ENCODE data around the gene TUBB.
"Not testable (repeated sequence)": the region's sequence is repeated elsewhere in the genome, so short reads cannot be mapped to it uniquely, and the experiment has no call there.

The TUBB gene

DNA sequence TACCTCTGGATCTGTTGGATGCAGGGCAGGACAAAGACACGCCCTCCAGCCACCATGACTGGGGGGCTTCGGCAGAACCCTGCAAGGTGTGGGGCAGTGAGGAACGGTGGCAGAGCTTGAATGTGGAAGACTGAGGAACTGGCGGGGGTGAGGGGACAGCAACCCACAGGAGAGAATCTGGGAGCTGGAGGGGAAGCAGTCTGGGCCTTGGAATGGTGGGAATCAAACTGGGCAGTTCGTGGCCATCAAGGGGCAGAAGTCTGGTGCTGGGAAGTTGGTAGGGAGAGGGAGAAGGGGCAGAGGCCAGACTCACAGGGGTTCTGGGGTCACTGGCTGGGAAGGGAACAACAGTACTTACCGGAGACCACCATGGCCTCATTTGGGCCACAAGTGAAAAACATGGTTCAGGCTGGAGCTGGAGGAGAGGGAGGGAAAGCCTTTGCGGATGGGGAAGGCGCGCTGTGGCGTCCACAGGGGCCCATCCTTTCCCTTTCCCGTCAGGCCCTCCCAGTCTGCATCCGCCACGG lies 21.7 kb downstream of the TUBB start:
- DNase-seq: peak; percentile 55

DNA sequence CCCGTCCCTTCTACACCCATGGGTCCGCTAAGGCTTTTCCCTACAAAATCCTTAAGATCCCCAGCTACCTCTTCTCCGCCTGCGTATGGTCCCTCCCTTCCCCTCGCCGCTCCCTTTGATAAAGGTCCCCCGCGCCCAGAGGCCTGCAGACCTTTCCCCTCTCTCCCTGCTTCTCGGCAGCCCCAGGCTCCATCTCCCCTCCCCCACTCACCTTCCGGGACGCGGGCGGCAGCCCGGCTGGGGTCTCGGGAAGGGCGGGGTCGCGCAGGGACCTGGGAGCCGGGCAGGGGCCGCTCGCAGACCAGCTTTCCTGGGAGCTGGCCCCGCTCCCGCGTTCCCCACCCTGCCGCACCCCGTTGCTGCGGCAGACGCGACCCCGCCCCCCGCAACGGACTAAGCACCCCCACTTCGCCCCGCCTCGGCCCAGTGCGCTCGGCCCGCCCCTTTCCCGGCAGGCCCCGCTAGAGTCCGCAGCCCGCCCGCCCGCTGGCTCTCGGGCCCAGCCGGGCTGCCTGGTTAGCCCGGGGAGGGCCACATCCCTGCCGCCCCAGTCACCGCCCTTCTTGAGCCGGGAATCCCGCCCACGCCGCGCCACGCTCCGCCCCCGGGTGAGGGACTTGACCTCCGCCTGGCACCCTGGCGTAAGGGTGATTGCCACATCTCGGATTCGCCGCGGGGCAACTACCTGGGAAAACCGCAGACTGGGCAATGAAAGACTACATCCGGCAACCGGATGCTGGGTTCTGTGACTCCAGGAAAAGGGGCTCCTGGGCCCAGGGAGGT lies 22.4 kb downstream of the TUBB start, which contains the start of gene FLOT1:
Gene FLOT1, minus strand, starts transcription at position 372 of the 783 bp plus-strand sequence. CDS start 498 bp downstream, outside the sequence.
- peak; percentile 91 for DNase-seq

DNA sequence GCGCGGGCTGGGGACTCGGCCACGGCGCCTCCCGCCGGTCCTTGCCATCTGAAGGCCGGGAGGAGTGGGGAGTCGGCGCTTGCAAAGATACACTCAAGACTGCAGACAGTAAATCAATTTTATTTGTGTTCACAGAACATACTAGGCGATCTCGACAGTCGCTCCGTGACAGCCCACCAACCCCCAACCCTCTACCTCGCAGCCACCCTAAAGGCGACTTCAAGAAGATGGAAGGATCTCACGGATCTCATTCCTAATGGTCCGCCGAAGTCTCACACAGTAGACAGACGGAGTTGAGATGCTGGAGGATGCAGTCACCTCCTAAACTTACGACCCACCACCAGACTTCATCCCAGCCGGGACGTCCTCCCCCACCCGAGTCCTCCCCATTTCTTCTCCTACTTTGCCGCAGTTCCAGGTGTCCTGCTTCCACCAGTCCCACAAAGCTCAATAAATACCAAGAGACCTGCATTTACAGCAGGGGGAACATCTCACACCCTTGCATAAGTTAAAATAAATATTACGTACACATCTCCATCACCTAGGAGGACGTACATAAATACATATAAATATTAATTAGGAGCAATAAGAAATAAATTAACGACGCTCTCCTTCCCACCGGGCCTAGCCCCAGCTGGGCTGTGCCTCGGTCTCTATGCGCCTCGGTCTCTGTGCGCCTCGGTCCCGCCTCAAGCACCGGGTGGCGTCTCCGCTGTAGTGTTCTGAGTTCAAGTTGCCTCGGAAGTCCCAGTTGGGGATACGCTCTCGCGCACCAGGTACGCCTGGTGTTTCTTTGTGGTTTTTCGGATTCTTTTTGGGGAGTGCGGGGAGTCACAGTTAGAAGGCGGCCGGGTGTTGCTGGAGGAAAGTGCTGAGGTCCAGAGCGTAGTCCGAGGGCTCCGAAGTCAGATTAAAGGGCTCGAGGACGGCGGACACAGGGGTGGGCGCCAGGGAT lies 23.2 kb downstream of the TUBB start:
- no peak for DNase-seq

DNA sequence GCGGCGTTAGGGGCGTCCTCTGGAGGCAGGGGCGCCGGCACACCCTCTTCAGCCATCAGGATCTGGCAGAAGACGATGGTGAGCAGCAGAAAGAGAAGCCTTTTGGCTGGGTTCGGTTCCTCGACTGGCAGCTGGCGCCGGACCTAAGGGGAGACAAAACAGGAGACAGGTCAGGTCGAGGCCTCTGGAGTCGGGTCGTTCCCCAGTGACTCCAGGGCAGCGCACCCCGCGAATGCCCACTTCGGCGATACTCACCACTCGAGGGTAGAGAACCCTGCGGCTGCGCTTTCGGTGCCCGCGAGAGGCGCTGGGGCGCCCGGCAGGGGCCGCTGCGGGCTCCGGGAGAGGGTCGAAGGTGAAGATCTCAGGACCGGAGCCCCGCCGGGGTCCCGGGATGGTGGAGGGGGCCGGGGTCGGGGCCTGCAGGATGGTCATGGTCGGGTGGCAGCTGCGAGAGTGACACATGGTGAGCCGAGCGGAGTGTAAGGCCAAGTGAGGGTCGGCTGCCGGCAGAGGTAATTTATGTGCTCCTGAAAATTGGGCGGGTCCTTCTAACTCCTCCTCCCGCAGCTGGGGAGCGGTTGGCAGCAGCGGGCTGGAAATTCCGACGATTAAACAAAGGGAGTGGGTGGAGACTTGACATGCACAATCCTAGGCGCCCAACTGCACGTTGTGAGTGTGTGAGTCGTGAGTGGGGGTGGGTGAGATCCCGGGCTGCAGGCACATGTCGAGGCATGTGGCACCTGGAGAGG lies 24.1 kb downstream of the TUBB start, which contains the start of gene IER3:
Gene IER3, minus strand, starts transcription at position 494 of the 752 bp plus-strand sequence. Its CDS starts 29 bp downstream, at position 465.
- DNase-seq: peak; percentile 88

DNA sequence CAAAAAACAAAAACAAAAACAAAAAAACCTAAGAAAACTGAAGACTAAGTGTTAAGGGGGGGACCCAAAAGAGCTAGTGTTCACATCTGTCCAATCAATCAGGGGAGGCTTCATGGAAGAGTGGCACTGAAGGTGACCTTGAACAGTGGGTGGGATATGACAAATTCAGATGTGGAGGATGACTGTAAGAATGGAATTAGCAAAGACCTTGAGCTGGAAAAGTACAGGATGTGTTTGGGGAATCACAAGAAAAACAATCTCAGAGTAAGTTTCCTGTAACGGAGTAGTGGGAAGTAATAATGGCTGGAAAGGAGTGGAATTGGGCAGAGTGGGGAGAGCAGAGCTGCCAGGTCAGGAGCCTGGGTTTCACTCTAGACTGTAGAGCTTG lies 27.1 kb downstream of the TUBB start:
- DNase-seq: no peak

DNA sequence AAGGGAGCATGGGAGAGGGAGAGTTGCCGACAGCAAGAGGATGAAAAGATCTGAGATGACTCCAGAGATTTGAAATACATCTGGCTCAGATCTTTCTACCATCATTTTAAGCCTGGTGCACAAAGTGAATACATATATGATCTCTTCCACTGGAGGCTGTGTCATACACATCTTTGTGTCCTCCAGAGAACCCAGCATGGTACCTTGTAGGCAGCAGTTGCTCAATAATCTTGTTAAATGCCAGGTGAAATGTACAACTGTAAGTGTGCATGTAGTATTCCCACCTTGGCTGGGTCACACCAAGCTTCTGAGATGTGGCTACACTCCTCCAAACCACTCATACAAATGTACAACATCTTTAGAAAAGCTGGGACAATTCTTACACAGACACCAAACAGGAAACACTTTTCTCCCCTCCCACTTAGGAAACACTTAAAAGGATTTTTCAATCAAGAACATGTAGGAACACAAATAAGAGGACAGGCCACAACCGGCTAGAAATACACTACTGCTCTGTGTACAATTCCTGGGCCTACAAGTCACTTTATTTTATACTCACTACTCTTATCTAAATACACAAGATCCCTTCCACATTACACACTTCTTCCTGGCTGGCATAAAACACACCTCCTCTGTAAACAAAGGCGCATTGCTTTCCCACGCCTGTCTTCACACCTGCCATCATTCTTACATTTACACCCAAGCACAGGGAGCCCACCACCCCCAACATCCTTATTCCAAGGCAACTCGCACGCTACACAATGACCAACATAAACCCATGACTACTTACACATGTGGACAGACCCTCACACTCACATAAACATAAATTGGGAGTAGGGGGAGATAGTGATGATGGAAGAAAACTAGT lies 28.0 kb downstream of the TUBB start:
- DNase-seq: no peak

DNA sequence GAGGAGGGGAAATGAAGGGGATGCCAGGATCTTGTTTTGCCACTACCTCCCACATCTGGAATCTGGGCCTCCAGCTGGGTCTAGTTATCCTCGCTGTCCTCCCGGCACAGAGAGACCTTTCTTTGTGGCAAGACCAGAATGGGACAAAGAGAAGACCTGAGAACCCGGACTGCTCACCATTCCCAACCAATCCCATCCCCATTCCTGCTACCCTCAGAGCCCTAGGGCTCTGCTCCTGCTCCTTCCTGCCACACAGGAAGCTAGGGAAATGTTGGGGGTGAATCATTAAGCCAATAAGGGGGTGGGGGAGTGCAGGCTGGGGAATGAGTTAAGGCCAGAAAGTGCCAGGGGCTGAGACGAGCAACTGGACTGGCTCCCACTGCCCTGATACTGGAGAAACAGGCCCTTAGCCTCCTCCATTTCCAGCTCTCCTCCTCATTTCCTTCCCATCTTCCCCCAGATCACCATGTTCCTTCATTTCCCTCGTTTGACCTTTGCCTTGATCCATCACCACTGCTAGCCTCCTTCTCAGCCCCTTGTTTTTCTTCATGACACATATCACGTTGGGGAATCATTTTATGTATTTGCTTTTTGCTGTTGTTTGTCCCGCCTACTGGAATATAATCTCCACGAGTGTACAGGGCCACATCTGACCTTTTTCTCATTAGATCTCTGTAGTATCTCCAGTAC lies 28.8 kb downstream of the TUBB start:
- no peak for DNase-seq

DNA sequence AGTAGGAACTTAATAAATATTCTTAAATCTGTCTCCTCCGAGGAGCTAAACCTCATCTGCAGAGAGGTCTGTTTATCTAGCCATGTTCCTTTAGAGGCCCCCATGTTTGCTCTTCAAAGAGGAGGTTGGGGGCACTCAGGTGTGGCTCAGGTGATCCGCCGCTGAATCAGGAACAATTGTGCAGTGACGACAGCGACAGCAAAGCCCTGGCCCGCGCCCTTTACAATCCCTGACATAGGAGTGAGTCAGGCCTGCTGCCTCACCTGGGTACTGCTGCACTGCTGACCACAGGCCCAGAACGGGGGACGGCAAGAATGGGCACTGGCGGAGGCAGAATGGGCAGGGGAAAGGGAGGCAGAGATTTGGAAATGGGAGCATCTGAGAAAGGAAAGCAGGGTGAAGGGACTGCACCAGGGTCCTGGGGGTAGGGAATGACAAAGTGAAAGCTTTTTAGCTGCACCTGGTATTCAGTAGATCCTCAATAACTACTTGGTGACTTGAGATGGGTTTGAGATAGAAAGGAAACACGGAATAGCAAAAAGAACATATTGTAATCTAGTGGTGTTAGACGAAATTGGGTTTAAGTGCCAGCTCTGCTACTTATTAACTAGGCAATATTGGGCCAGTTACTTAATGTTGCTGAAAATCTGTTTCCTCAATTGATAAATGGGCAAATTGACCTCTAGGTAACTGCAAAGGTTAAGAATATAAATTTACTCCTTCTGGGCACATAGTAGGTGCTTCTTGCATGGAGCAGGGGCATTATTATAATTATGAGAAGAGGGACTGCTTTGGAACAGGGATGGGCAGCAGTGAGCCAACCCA lies 29.6 kb downstream of the TUBB start:
- DNase-seq: no peak

DNA sequence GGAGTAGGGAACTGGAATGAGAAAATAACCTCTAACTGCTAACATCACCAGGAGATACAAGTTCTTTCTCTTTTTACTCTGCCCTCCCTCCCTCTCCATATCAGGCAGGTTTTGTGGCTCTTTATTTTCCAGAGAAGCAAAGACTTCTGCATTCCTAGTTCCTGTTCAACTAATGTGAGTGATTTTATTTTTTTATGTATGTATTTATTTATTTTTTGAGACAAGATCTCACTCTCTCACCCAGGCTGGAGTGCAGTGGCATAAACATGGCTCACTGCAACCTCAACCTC lies 30.2 kb downstream of the TUBB start:
- no peak for DNase-seq

DNA sequence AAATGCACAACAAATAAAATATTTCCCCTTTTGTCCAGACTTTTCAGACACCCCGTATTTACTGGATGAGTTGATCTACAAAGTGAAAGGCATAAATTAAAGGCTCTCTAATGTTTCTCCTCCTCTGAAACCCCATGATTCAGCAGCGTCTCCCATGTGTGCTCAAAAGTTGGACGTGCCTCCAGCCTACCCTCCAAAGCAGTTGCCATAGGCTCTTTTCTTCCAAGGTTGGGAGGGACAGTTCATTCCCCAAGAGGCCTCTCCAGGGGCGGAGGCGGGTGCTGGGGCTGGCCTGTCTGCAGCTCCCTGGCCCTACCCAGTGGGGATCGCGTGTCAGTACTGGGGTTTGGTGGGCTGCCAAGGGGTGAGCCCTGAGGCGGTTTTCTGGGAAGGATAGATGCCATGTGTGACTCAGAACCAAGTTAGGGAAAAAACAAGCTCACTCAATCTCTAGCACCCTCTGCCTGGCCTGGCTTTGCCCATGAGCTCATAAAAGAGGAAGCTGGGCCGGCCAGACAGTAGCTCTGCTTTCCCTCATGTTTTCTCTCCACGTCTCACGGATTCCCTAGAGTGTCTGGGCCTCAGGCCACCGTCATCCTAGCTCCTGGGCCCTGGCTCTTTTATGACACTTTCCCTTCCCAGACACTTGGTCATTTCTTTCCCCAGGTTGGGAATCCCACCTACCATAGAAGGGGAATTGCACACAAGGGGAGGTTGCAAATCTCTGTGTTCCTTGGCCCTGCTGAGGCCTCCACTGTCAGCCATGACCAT lies 32.2 kb downstream of the TUBB start:
- no peak for DNase-seq

DNA sequence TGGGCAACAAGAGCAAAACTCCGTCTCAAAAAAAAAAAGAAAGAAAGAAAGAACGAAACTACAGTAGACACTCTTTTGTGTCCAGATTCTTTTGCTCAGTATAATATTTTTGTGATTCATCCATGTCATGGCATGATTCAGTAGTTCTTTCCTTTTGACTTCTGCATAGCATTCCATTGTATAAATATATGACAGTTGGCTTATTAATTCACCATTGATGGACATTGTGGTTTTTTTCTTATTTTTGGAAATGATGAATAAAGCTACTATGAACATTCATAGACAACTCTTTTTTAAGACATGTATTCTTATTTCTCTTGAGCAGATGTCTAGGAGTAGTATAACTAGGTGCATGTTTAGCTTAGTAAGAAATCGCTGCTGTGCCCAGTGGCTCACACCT lies 34.5 kb downstream of the TUBB start:
- no peak for DNase-seq

DNA sequence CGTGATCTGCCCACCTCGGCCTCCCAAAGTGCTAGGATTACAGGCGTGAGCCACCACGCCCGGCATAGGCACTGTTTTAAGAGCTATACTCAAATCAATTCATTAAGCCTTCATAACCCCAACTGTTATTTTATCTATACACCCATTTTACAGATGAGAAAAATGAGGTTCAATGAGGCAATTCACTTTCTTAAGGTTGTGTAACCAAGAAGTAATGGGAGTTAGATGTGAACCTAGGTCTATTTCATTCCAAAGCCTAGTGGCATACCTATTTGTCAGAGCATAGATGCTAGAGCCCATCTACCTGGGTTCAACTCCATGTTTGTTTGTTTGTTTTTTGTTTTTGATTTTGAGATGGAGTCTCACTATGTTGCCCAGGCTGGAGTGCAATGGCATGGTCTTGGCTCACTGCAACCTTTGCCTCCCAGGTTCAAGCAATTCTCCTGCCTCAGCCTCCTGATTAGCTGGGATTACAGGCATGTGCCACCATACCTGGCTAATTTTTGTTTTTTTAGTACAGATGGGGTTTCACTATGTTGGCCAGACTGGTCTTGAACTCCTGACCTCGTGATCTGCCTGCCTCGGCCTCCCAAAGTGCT lies 36.4 kb downstream of the TUBB start:
- not testable (repeated sequence) for DNase-seq

DNA sequence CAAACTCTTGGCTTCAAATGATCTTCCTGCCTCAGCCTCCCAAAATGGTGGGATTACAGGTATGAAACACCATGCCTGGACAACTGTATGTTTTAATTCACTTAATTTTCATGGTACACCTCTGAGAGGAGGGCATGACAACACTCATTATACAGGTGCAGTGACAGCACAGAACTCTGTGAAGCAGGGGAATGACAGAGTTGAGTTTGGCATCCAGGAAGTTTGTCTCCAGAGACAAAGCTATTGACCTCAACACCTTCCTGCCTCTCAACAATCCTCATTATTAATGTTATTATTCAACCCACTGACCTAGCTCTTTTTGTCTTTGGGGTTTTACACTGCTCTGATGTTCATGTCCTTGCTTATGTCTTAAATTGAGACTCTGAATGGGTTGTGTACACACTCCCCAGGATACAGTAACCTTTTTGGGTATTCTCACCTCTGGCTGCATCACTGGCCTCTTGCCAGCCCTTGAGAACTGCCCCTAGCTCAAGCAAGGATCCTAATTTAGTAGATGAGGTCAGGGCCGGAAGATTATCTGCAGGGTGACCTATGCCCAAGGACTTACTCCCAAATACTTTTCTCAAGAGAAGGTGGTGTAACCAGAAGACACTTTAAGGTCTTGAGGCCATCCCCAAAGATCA lies 37.2 kb downstream of the TUBB start:
- DNase-seq: no peak

DNA sequence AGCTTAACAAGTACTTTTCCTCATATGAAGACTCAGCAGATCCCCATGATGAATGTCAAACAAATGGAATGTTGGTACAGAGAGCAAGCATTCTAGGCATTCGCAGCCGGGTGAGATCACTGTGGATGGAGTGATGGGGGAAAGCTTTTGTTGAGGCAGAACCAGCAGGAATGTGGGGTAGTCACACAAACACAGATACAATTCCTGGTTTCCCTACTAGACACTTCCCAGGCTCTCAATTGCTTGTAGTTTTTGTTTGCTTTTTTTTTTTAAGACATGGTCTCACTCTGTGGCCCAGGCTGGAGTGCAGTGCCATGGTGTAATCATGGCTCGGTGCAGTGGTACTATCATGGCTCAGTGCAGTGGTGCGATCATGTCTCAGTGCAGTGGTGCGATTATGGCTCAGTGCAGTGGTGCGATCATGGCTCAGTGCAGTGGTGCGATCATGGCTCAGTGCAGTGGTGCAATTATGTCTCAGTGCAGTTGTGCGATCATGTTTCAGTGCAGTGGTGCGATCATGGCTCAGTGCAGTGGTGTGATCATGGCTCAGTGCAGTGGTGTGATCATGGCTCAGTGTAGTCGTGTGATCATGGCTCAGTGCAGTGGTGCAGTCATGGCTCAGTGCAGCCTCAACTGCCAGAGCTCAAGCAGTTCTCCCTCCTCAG lies 39.6 kb downstream of the TUBB start:
- DNase-seq: no peak

DNA sequence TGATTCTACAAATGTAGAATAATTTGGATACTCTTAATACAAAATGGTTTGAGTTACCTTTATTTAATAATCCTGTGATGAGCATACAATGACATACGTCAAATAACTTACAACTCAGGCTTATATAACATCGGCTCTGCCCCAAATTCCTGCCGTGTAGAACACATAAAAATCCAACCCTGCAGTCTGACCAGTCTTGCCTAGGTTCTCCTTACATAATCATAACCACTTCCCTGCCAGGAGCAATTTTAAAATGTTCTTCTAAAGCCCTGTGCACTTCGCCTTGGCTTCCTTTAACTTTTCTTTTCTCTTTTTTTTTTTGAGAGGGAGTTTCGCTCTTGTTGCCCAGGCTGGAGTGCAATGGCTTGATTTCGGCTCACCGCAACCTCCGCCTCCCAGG lies 40.4 kb downstream of the TUBB start:
- DNase-seq: no peak

DNA sequence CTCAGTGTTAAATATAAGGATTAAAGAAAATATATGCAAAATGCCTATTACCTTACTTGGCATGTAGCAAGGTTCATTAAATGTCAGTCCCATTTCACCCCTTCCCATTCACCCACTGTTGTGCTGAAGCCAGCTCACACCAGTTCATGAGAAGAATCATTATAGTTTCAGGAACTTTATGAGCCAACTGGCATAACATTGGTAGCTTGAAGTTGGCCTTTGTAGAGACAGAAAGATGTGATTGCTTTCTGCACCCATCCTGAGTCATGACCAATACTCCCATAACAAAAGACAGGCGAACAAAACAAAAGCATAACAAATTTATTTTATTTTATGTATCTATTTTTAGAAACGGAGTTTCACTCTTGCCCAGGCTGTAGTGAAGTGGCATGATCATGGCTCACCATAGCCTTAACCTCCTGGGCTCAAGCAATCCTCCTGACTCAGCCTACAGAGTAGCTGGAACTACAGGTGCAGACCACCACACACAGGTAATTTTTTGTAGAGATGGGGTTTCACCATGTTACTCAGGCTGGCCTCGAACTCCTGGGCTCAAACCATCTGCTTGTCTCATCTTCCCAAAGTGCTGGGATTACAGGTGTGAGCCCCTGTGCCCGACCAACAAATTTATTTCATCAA lies 41.8 kb downstream of the TUBB start:
- no peak for DNase-seq

DNA sequence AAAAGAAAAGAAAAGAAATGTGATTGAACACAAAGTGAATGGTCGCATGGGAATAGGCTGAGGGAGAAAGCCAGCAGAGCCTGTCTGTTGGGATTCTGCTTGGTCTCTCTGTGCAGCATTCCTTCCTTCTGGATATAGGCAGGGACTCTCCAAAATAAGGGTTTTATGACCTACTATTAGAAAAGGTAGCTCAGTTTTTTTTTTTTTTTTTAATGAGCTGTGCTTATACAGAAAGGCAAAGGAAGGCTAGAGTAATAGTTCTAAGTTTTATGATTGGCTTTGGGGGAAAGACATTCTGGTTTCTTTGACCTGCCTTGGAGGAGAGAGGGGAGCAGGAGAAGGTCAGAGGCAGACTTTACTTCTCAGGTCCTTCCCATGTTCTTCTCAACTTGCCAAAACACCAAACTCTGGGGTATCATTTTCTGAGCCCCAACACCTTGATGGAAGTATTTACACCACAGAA lies 43.0 kb downstream of the TUBB start:
- DNase-seq: no peak

Data from stimulated activated CD4-positive, alpha-beta T cell treated with anti-CD3 and anti-CD28 coated beads, Interleukin-4, amount 100 ng/mL, for 1 hour (primary cell).